Heart left ventricle (tissue), 16 donors: ENCODE data around the gene PPP1R15A. TPM values are rescaled to one million over a fixed set of nuclear protein-coding genes. Genes with fewer than 3 reads are reported as not detected.

ENCODE experiments used
- ATAC-seq, 4 donors: fragments of 200-7000 bp; cut with Tn5 transposase; one replicate each; pipeline ENCODE4 v1.9.1; 2020 to 2022; ENCODE audit warnings: moderate library complexity in 4 of 4, mild to moderate bottlenecking in 3 of 4, moderate number of reproducible peaks in 1 of 4
- DNase-seq, 5 donors: peaks; one replicate each; pipeline ENCODE4 v3.0.0-alpha.2; 2020
- H3K27ac ChIP-seq, 12 donors: fragments of 200-600 bp; sonication (generic) in 4 of 12; one replicate each; pipeline versions ENCODE4 v1.5.0 to v1.8.0; 2016 to 2022; ENCODE audit warnings: mild to moderate bottlenecking in 2 of 12
- H3K27me3 ChIP-seq, 9 donors: fragments of 200-600 bp; sonication (generic) in 2 of 9; one replicate each; pipeline versions ENCODE4 v1.5.1 to v1.8.0; 2016 to 2022; ENCODE audit warnings: mild to moderate bottlenecking in 3 of 9
- H3K36me3 ChIP-seq, 9 donors: fragments of 200-600 bp; sonication (generic) in 2 of 9; one replicate each; pipeline versions ENCODE4 v1.5.0 to v1.8.0; 2018 to 2022; ENCODE audit warnings: mild to moderate bottlenecking in 2 of 9
- H3K4me1 ChIP-seq, 12 donors: fragments of 200-600 bp; sonication (generic) in 4 of 12; one replicate each; pipeline versions ENCODE4 v1.5.0 to v1.8.0; 2016 to 2022; ENCODE audit warnings: mild to moderate bottlenecking in 3 of 12
- H3K4me3 ChIP-seq, 12 donors: fragments of 200-600 bp; sonication (generic) in 4 of 12; one replicate each; pipeline versions ENCODE4 v1.5.0 to v1.8.0; 2017 to 2022; ENCODE audit warnings: mild to moderate bottlenecking in 9 of 12, moderate library complexity in 4 of 12
- H3K9me3 ChIP-seq, 12 donors: fragments of 200-600 bp; sonication (generic) in 4 of 12; one replicate each; pipeline versions ENCODE4 v1.5.0 to v1.8.0; 2016 to 2022; ENCODE audit warnings: mild to moderate bottlenecking in 1 of 12
- POLR2A ChIP-seq, 2 donors: fragments of 450-650 bp; IDR thresholded peaks; one replicate each; pipeline ENCODE4 v1.6.1; 2017; ENCODE audit warnings: antibody characterized with exemption in 2 of 2, mild to moderate bottlenecking in 2 of 2, moderate library complexity in 2 of 2
- WGBS, 4 donors: extraction: QIAGEN DNeasy Blood & Tissue Kit in 2 of 4; methylation state at CpG; one replicate each; pipeline versions ENCODE4 v1.1.5 to v1.1.7; 2013 to 2018; 5-methylcytosine and 5-hydroxymethylcytosine counted together
- intact Hi-C, 10 donors: fragments of 100-400 bp; cut with DNase I; formaldehyde crosslinking; loops; one replicate each; pipeline versions ENCODE4 v1.11.1 to v1.14.2; 2022
- polyA plus RNA-seq, 2 donors: library from polyadenylated mRNA; stranded (reverse); fragments of 200-250 nt; gene quantifications; one replicate each; pipeline ENCODE4 v1.2.3, GENCODE V29; 2013
- total RNA-seq, 9 donors: library from RNA; depleted of rRNA in 2 of 9; stranded (reverse); fragments of >200 nt in 2 of 9; fragmentation: NEBNext Ultra II Directional in 3 of 9; extraction: Animal tissue kit (Norgen Biotek cat#: 25700) in 3 of 9; gene quantifications; one replicate each; pipeline versions ENCODE4 v1.1.0 to v1.2.4, GENCODE V29; 2016 to 2023
- TF ChIP-seq, protein P1 (sequence below), 12 donors: fragments of 200-600 bp; sonication (generic) in 4 of 12; IDR thresholded peaks; one replicate each; pipeline versions ENCODE4 v1.5.0 to v1.8.0; 2018 to 2022; ENCODE audit warnings: antibody characterized with exemption in 12 of 12, mild to moderate bottlenecking in 5 of 12
- donor health status: ischemic (EF 13 %, LVEDD 7.1; RV severe dilation, severe dysfunction).
- donor health status: healthy with polysubstance abuse.
- donor health status: DM: no; HTN: yes; CAD: no.
- donor health status: DM: no; HTN: no; CAD: no.
- donor health status: ischemic (EF 25% LVEDD 6.9; RV normal size, moderate dysfunction).
- donor health status: ischemic (EF 25% LVEDD 5.7; RV mildly dilated, moderate dysfunction).
- donor health status: healthy.
- donor health status: DM: yes; HTN: yes; CAD: no.
- donor health status: ischemic (EF 35%, LVEDD 5.7; RV mildly dilated, moderate dysfunction).
- donor health status: nonischemic (EF 11% LVEDD 7.7; RV severe dilation, severe dysfunction).
- donor health status: DM: yes; HTN: yes; CAD: no.
- donor health status: PGD.
- donor health status: ischemic (EF 29% LVEDD 5.4; RV normal size, mild dysfunction).
- donor health status: nonischemic (EF 23%, LVEDD 6.1; RV moderate dilation, normal function).

PPP1R15A gene
- total and polyA plus RNA-seq, 11 donors, result 51.7 to 181 (median 68.2) TPM

DNA sequence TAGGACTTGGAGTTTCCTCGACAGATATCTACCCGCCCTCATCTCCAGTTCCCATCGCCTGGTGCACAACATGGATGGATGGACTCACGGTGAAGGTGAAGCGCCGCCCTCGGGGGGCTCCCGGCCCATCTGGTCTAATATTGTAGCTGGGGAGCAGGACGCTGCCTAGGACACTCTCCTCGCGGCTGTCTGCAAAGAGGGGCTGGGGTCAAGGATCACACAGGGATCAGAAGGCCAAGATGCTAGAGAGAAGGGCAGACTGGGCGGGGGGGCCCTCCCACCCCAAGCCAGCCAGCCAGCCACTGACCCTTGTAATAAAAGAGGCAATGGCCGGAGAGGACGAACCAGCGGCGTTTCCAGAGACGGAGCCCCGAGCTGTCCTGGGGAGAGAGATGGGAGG, 10.9 kb upstream of the PPP1R15A start:
- no peak for DNase-seq
- no peak for ATAC-seq
- Histone ChIP-seq H3K4me3 (no peak overlapping the region), H3K36me3 (peaks cover 0 to 14% (median 0%) of the 10 kb centered on the region in 9 donors), H3K4me1 (peaks cover 0 to 13% (median 0%) of the 10 kb centered on the region in 12 donors), H3K27me3 (no peaks in the 10 kb centered on the region), H3K9me3 (no peaks in the 10 kb centered on the region), H3K27ac (no peak overlapping the region)
- TF ChIP-seq, protein P1, sequence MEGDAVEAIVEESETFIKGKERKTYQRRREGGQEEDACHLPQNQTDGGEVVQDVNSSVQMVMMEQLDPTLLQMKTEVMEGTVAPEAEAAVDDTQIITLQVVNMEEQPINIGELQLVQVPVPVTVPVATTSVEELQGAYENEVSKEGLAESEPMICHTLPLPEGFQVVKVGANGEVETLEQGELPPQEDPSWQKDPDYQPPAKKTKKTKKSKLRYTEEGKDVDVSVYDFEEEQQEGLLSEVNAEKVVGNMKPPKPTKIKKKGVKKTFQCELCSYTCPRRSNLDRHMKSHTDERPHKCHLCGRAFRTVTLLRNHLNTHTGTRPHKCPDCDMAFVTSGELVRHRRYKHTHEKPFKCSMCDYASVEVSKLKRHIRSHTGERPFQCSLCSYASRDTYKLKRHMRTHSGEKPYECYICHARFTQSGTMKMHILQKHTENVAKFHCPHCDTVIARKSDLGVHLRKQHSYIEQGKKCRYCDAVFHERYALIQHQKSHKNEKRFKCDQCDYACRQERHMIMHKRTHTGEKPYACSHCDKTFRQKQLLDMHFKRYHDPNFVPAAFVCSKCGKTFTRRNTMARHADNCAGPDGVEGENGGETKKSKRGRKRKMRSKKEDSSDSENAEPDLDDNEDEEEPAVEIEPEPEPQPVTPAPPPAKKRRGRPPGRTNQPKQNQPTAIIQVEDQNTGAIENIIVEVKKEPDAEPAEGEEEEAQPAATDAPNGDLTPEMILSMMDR (IDR thresholded peaks at IDR 0.05), result no peak
- TF ChIP-seq POLR2A (IDR thresholded peaks at IDR 0.05), result no peak
- WGBS, 4 donors, result 85 to 90% (median 89%) methylated on average over 18 of the region's 18 CpGs
- intact Hi-C loops, result no loop called here

DNA sequence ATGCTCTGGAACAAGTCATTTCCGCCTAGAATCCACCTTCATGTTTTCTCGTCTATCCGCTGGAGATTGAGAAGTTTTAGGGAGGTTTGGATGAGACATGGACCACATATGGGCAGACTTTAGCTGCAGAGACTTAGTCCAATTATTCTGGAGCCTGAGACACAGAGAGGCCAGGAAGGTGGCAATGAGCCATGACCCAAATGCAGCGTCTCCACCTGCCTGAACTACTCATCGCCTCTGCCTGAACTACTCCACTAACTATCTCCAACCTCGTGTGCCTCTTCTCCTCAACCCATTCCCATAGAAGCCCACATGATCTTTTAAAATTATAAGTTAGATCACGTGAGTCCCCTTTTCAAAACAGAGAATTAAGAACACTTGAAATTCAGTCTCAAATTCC, 9.4 kb upstream of the PPP1R15A start:
- H3K27me3 ChIP-seq, result no peaks in the 10 kb centered on the region
- H3K9me3 ChIP-seq, result no peaks in the 10 kb centered on the region
- TF ChIP-seq POLR2A (IDR thresholded peaks at IDR 0.05), result no peak
- TF ChIP-seq, protein P1 (IDR thresholded peaks at IDR 0.05), result no peak
- DNase-seq (no peak), ATAC-seq (no peak)
- intact Hi-C loops, result no loop called here
- no peak overlapping the region for H3K4me3 ChIP-seq
- peaks cover 0 to 20% (median 6%) of the 10 kb centered on the region in 12 donors for H3K4me1 ChIP-seq
- no peak overlapping the region for H3K27ac ChIP-seq
- 66 to 77% (median 72%) methylated on average over 7 of the region's 7 CpGs for whole genome bisulfite sequencing, 4 donors
- H3K36me3 ChIP-seq, result peaks cover 0 to 14% (median 0%) of the 10 kb centered on the region in 9 donors

DNA sequence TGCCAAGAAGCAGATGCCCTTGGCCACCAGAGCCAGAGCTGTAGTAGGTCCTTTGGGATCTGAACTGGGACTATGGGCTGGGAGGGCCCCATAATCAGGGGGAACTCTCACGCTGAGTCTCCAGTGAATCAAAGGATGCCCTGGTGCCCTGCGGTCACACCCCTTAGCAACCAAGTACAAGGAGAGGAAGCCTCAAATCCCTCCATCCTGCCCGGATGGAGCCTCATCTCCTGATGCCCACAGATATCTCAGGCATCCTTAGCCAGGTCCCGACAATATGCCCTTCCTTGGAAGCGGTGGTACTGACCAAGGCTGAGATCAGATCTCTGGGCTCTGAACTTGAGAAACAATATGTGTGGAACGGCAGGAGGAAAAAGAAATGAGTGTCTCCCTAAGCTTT, 5.5 kb upstream of the PPP1R15A start:
- 55 to 73% (median 65%) methylated on average over 4 to 6 of the region's 6 CpGs for WGBS, 4 donors
- H3K27ac ChIP-seq, result peak overlapping the region in 2 of 12 donors; percentile 17 to 82
- H3K36me3 ChIP-seq, result peaks cover 0 to 7% (median 0%) of the 10 kb centered on the region in 9 donors
- H3K4me3 ChIP-seq, result peak overlapping the region in 4 of 12 donors; percentile 51 to 62 (median 56)
- DNase-seq (no peak), ATAC-seq (no peak)
- no peaks in the 10 kb centered on the region for H3K9me3 ChIP-seq
- H3K4me1 ChIP-seq, result peaks cover 0 to 27% (median 12%) of the 10 kb centered on the region in 12 donors
- intact Hi-C loops, result no loop called here
- TF ChIP-seq, protein P1 (IDR thresholded peaks at IDR 0.05), result no peak
- TF ChIP-seq POLR2A (IDR thresholded peaks at IDR 0.05), result no peak
- H3K27me3 ChIP-seq, result no peaks in the 10 kb centered on the region

DNA sequence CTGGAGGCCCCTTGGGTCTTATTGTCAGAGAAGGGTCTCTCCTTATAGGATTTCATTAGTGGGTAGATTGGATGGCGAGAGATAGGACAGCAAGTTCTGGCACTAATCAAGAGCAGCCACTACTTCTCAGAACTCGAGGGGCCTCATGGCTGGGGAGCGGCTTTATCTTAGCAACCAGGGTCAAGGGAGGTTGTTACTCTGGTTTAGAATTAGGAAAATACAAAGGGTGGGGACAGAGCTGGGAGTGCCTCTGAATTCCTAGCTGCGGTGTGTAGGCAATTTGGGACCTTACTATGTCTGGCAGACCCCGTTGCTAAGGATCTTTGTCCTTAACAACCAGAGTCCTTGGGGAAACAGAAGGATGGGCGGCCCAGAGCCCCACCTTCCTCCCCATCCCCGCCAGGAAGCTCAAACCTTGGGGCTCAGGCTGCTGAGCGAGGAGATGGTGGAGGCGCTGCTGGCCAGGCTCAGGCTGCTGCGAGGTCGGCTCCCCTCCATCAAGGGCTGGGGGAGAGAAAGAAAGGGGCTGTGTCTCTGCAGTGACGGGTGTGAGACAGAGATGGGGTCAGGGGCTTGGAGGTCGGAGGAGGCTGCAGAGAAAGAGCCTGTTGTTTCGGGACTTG, 5.0 kb upstream of the PPP1R15A start:
- ATAC-seq, result peak in 1 of 4 donors; percentile 3
- no peaks in the 10 kb centered on the region for H3K27me3 ChIP-seq
- peak overlapping the region in 10 of 12 donors; percentile 31 to 62 (median 45) for H3K4me3 ChIP-seq
- WGBS, 4 donors, result 50 to 61% (median 54%) methylated on average over 13 to 14 of the region's 14 CpGs
- intact Hi-C loops, result no loop called here
- peak overlapping the region in 10 of 12 donors; percentile 59 to 88 (median 77) for H3K27ac ChIP-seq
- DNase-seq, result no peak
- peaks cover 0 to 30% (median 14%) of the 10 kb centered on the region in 12 donors for H3K4me1 ChIP-seq
- TF ChIP-seq POLR2A (IDR thresholded peaks at IDR 0.05), result no peak
- TF ChIP-seq, protein P1 (IDR thresholded peaks at IDR 0.05), result no peak
- peaks cover 0 to 7% (median 0%) of the 10 kb centered on the region in 9 donors for H3K36me3 ChIP-seq
- H3K9me3 ChIP-seq, result no peaks in the 10 kb centered on the region
